DOHH2 (cell line): ENCODE data around the gene AP1B1.

Experiments used
- H3F3A ChIP-seq: fragments of 200-600 bp; sonication (generic), shearing (Covaris generic); 2 replicates; pipeline ENCODE4 v1.6.0; 2016; ENCODE audit warnings: antibody characterized with exemption, mild to moderate bottlenecking; ENCODE audit not compliant: control insufficient read depth, insufficient read depth
- H3K27ac ChIP-seq: fragments of 200-600 bp; sonication (generic); 2 replicates; pipeline ENCODE4 v1.5.1; 2014; ENCODE audit warnings: low read depth, mild to moderate bottlenecking, low read length, moderate library complexity
- H3K27me3 ChIP-seq: fragments of 200-600 bp; sonication (generic); 2 replicates; pipeline ENCODE4 v1.6.1; 2014; ENCODE audit warnings: mild to moderate bottlenecking, low read length, mixed read lengths; ENCODE audit not compliant: control insufficient read depth
- H3K36me3 ChIP-seq: fragments of 200-600 bp; sonication (generic); 2 replicates; pipeline ENCODE4 v1.6.1; 2014; ENCODE audit warnings: mild to moderate bottlenecking, low read length, moderate library complexity, mixed read lengths; ENCODE audit not compliant: control insufficient read depth
- H3K4me1 ChIP-seq: fragments of 200-600 bp; sonication (generic); 2 replicates; pipeline ENCODE4 v1.6.1; 2014; ENCODE audit warnings: mild to moderate bottlenecking, low read length, mixed read lengths; ENCODE audit not compliant: control insufficient read depth
- H3K4me2 ChIP-seq: fragments of 200-600 bp; sonication (generic); 2 replicates; pipeline ENCODE4 v1.6.0; 2014; ENCODE audit warnings: mild to moderate bottlenecking, low read length, moderate library complexity
- H3K4me3 ChIP-seq: fragments of 200-600 bp; sonication (generic); 2 replicates; pipeline ENCODE4 v1.5.1; 2014; ENCODE audit warnings: mild to moderate bottlenecking, low read length, mixed read lengths
- H3K79me2 ChIP-seq: fragments of 200-600 bp; sonication (generic); 2 replicates; pipeline ENCODE4 v1.6.1; 2014; ENCODE audit warnings: mild to moderate bottlenecking, low read length, mixed read lengths; ENCODE audit not compliant: control insufficient read depth
- H3K9me2 ChIP-seq: fragments of 200-600 bp; sonication (generic); replicated peaks from 2 replicates; pipeline ENCODE4 v1.6.1; 2014; ENCODE audit warnings: mild to moderate bottlenecking, low read length, mixed read lengths; ENCODE audit not compliant: control insufficient read depth
- H3K9me3 ChIP-seq: fragments of 200-600 bp; sonication (generic); 2 replicates; pipeline ENCODE4 v1.6.1; 2014; ENCODE audit warnings: antibody characterized with exemption, low read length, mixed read lengths; ENCODE audit not compliant: control insufficient read depth, insufficient read depth
- H4K20me1 ChIP-seq: fragments of 200-600 bp; sonication (generic); 2 replicates; pipeline ENCODE4 v1.6.0; 2014; ENCODE audit warnings: low read depth, mild to moderate bottlenecking, antibody characterized with exemption, low read length, moderate library complexity; ENCODE audit not compliant: control insufficient read depth, insufficient read depth
- CTCF ChIP-seq: fragments of 200-600 bp; sonication (generic); IDR thresholded peaks from one replicate; pipeline ENCODE4 v1.5.1; 2014; ENCODE audit warnings: antibody characterized with exemption, mild to moderate bottlenecking, low read depth, low read length; ENCODE audit not compliant: poor library complexity, severe bottlenecking
- EZH2phosphoT487 ChIP-seq: fragments of 200-600 bp; sonication (generic); IDR thresholded peaks from 2 replicates; pipeline ENCODE4 v1.6.1; 2017; ENCODE audit warnings: borderline replicate concordance, mild to moderate bottlenecking, antibody characterized with exemption, low read length, moderate library complexity, mixed read lengths

The AP1B1 gene

GRCh38 chr22:29385748-29386147 is 2.6 kb downstream of the AP1B1 start:
- Histone ChIP-seq H3K79me2 (peaks cover 79% of the 10 kb centered on the region), H3K4me1 (peaks cover 70% of the 10 kb centered on the region), H3K4me3 (peak overlapping the region; percentile 79), H3K9me2 (no peaks in the 10 kb centered on the region), H3K36me3 (peaks cover 66% of the 10 kb centered on the region), H3K9me3 (no peaks in the 10 kb centered on the region), H3F3A (peaks cover 17% of the 10 kb centered on the region), H3K27ac (peak overlapping the region; percentile 92), H3K27me3 (no peaks in the 10 kb centered on the region), H3K4me2 (peak overlapping the region; percentile 85), H4K20me1 (peaks cover 36% of the 10 kb centered on the region)
- no peak for TF ChIP-seq EZH2phosphoT487
- TF ChIP-seq CTCF: no peak

GRCh38 chr22:29385151-29385704 is 3.1 kb downstream of the AP1B1 start:
- peak overlapping the region; percentile 85 for H3K4me2 ChIP-seq

GRCh38 chr22:29383740-29384139 is 4.6 kb downstream of the AP1B1 start:
- H3K4me1 ChIP-seq: peaks cover 84% of the 10 kb centered on the region
- no peak overlapping the region for H3K4me3 ChIP-seq
- H3K27me3 ChIP-seq: no peaks in the 10 kb centered on the region
- H3K27ac ChIP-seq: no peak overlapping the region
- peak overlapping the region; percentile 21; the same call in 1 of the 2 replicates for H3K4me2 ChIP-seq
- peaks cover 40% of the 10 kb centered on the region for H4K20me1 ChIP-seq
- no peaks in the 10 kb centered on the region for H3K9me3 ChIP-seq
- no peak for TF ChIP-seq CTCF
- TF ChIP-seq EZH2phosphoT487: no peak
- peaks cover 82% of the 10 kb centered on the region for H3K36me3 ChIP-seq
- peaks cover 98% of the 10 kb centered on the region for H3K79me2 ChIP-seq
- H3F3A ChIP-seq: peaks cover 17% of the 10 kb centered on the region
- no peaks in the 10 kb centered on the region for H3K9me2 ChIP-seq

More at GRCh38 chr22:29385151-29385704, 3.1 kb downstream of the AP1B1 start:
- no peaks in the 10 kb centered on the region for H3K9me2 ChIP-seq
- peaks cover 75% of the 10 kb centered on the region for H3K4me1 ChIP-seq
- H3K79me2 ChIP-seq: peaks cover 84% of the 10 kb centered on the region
- TF ChIP-seq CTCF: no peak
- TF ChIP-seq EZH2phosphoT487: no peak
- peaks cover 71% of the 10 kb centered on the region for H3K36me3 ChIP-seq
- H4K20me1 ChIP-seq: peaks cover 38% of the 10 kb centered on the region
- H3K27me3 ChIP-seq: no peaks in the 10 kb centered on the region
- peaks cover 17% of the 10 kb centered on the region for H3F3A ChIP-seq
- peak overlapping the region; percentile 79 for H3K4me3 ChIP-seq
- peak overlapping the region; percentile 92 for H3K27ac ChIP-seq
- no peaks in the 10 kb centered on the region for H3K9me3 ChIP-seq
